K562 (cell line): ENCODE measurements around the gene PALLD. TPM values are rescaled to one million over a fixed set of nuclear protein-coding genes. Genes with fewer than 3 reads are reported as not detected.

Experiments
- ATAC-seq: fragments of 200-7000 bp; cut with Tn5 transposase; 3 replicates; pipeline ENCODE4 v1.9.1; 2020; ENCODE audit warnings: moderate library complexity
- BruUV-seq: library from RNA; stranded (reverse); fragments of 400-500 nt; replicated peaks from 2 replicates; lab custom pipeline; 2021; lab: Mats Ljungman, UMichigan
- CTCF ChIA-PET: fragments of 300-600 bp; formaldehyde crosslinking; extraction: SDS; loops from one replicate; lab custom pipeline; 2021; ENCODE audit warnings: low intra/inter-chr PET ratio; lab: Yijun Ruan, JAX
- POLR2A ChIA-PET: fragments of 300-600, 350-650 bp; sonication (Branson Sonifier 250); formaldehyde crosslinking; extraction: SDS; loops from one replicate; lab custom pipeline; 2021; ENCODE audit warnings: antibody characterized with exemption, inconsistent platforms; lab: Yijun Ruan, JAX
- DNase-seq, 4 experiments: peaks; one replicate each; pipeline versions ENCODE4 v3.0.0 to v3.0.0-alpha.2; 2011 to 2018; ENCODE audit warnings: low spot score in 3 of 4, mixed read lengths in 3 of 4; ENCODE audit errors: extremely low read depth in 1 of 4
- FAIRE-seq: peaks from 2 replicates; lab custom pipeline; 2011; peaks lifted over from hg19 to GRCh38; lab: Jason Lieb, UNC
- H2AFZ ChIP-seq: 2 replicates; pipeline ENCODE4 v1.6.0; 2011; ENCODE audit warnings: low read depth, low read length, control low read depth, inconsistent platforms
- H3K27ac ChIP-seq: fragments of 200-600 bp; 3 replicates; pipeline ENCODE4 v1.8.0; 2011; ENCODE audit warnings: low read depth, mild to moderate bottlenecking, control low read depth, inconsistent platforms, low read length, moderate library complexity, mixed read lengths; ENCODE audit errors: extremely low read depth
- H3K27me3 ChIP-seq, 2 experiments: fragments of 300-600 bp in 1 of 2; 2 replicates in 1 of 2; 3 replicates in 1 of 2; pipeline versions ENCODE4 v1.6.0 to v1.8.0; 2011; ENCODE audit warnings: inconsistent platforms in 2 of 2, low read length in 2 of 2, mild to moderate bottlenecking in 1 of 2, mixed read lengths in 1 of 2, moderate library complexity in 1 of 2; ENCODE audit not compliant: control insufficient read depth in 2 of 2, insufficient read depth in 2 of 2
- H3K36me3 ChIP-seq: fragments of 300-600 bp; 3 replicates; pipeline ENCODE4 v1.8.0; 2011; ENCODE audit warnings: mild to moderate bottlenecking, low read length, inconsistent platforms; ENCODE audit not compliant: control insufficient read depth, insufficient read depth
- H3K4me1 ChIP-seq, 2 experiments: fragments of 200-600 bp in 1 of 2; replicated peaks in 1 of 2; 2 replicates in 1 of 2; 3 replicates in 1 of 2; pipeline versions ENCODE4 v1.5.1 to v1.8.0; 2011; ENCODE audit warnings: inconsistent platforms in 2 of 2, low read length in 2 of 2, mild to moderate bottlenecking in 1 of 2, mixed read lengths in 1 of 2, moderate library complexity in 1 of 2; ENCODE audit not compliant: control insufficient read depth in 2 of 2, insufficient read depth in 2 of 2
- H3K4me2 ChIP-seq: 2 replicates; pipeline ENCODE4 v1.6.1; 2011; ENCODE audit warnings: low read length, control low read depth, inconsistent platforms, mixed read lengths; ENCODE audit not compliant: insufficient read depth
- H3K4me3 ChIP-seq: fragments of 200-600 bp; sonication (generic), shearing (Covaris generic); 2 replicates; pipeline ENCODE4 v1.5.1; 2016; ENCODE audit warnings: control low read depth, inconsistent platforms
- H3K79me2 ChIP-seq: fragments of 200-600 bp; 3 replicates; pipeline ENCODE4 v1.8.0; 2011; ENCODE audit warnings: low read length, inconsistent platforms; ENCODE audit not compliant: control insufficient read depth, insufficient read depth
- H3K9ac ChIP-seq, 2 experiments: 2 replicates each; pipeline versions ENCODE4 v1.6.0 to v1.6.1; 2011; ENCODE audit warnings: low read depth in 2 of 2, low read length in 2 of 2, control low read depth in 1 of 2, inconsistent platforms in 1 of 2, mild to moderate bottlenecking in 1 of 2, mixed read lengths in 1 of 2; ENCODE audit not compliant: insufficient read depth in 1 of 2
- H3K9me1 ChIP-seq: one replicate; pipeline ENCODE4 v1.6.0; 2011; ENCODE audit warnings: inconsistent platforms, mild to moderate bottlenecking, low read length, moderate library complexity; ENCODE audit not compliant: control insufficient read depth, insufficient read depth
- H3K9me3 ChIP-seq: replicated peaks from 2 replicates; pipeline ENCODE4 v1.5.1; 2011; ENCODE audit warnings: low read depth, low read length, inconsistent platforms; ENCODE audit not compliant: control insufficient read depth, insufficient read depth
- H4K20me1 ChIP-seq: replicated peaks from 2 replicates; pipeline ENCODE4 v1.6.1; 2011; ENCODE audit warnings: low read length, inconsistent platforms, mixed read lengths; ENCODE audit not compliant: control insufficient read depth, insufficient read depth
- DEAF1 ChIP-seq: fragments of 450-650 bp; formaldehyde crosslinking; IDR thresholded peaks from 2 replicates; pipeline ENCODE4 v1.4.0; 2020; ENCODE audit warnings: mild to moderate bottlenecking, moderate library complexity
- E2F4 ChIP-seq: sonication (generic); formaldehyde crosslinking; IDR thresholded peaks from 2 replicates; pipeline ENCODE4 v1.8.0; 2022; ENCODE audit warnings: mild to moderate bottlenecking, low read depth, missing genetic modification reagents
- ELF2 ChIP-seq: fragments of 250-450 bp; sonication (Bioruptor Pico); IDR thresholded peaks from 2 replicates; pipeline ENCODE4 v1.5.0; 2021; ENCODE audit warnings: mild to moderate bottlenecking
- GATAD2A ChIP-seq: fragments of 450-650 bp; IDR thresholded peaks from 2 replicates; pipeline ENCODE4 v1.6.1; 2017
- NCOA2 ChIP-seq, 2 experiments: fragments of 450-650 bp; IDR thresholded peaks; 2 replicates each; pipeline ENCODE4 v1.6.1; 2018; ENCODE audit warnings: mild to moderate bottlenecking in 2 of 2, moderate library complexity in 1 of 2; ENCODE audit not compliant: partially characterized antibody in 2 of 2
- NFATC3 ChIP-seq: fragments of 450-650 bp; IDR thresholded peaks from 2 replicates; pipeline ENCODE4 v1.6.1; 2017; ENCODE audit warnings: mild to moderate bottlenecking
- POLR3G ChIP-seq: IDR thresholded peaks from 2 replicates; pipeline ENCODE4 v1.6.1; 2011; ENCODE audit not compliant: insufficient read length, insufficient replicate concordance; ENCODE audit errors: extremely low read depth
- RCOR1 ChIP-seq, 2 experiments: IDR thresholded peaks; 2 replicates each; pipeline ENCODE4 v1.6.1; 2012; ENCODE audit warnings: low read depth in 2 of 2, low read length in 2 of 2, borderline replicate concordance in 1 of 2, improper control_type of control experiment in 1 of 2
- RFX1 ChIP-seq: fragments of 450-650 bp; IDR thresholded peaks from 2 replicates; pipeline ENCODE4 v1.6.1; 2016; ENCODE audit warnings: mild to moderate bottlenecking, moderate library complexity
- TRIM28 ChIP-seq: fragments of 450-650 bp; IDR thresholded peaks from 2 replicates; pipeline ENCODE4 v1.6.1; 2017
- XRCC3 ChIP-seq: fragments of 450-650 bp; IDR thresholded peaks from 2 replicates; pipeline ENCODE4 v1.6.1; 2017; ENCODE audit warnings: mild to moderate bottlenecking, moderate library complexity
- YY1 ChIP-seq, 3 experiments: IDR thresholded peaks; 2 replicates each; pipeline ENCODE4 v1.6.1; 2011; ENCODE audit warnings: low read length in 2 of 3, mild to moderate bottlenecking in 2 of 3, moderate library complexity in 2 of 3, borderline replicate concordance in 1 of 3, control low read depth in 1 of 3, low read depth in 1 of 3; ENCODE audit not compliant: insufficient read depth in 3 of 3, insufficient replicate concordance in 2 of 3, control insufficient read depth in 1 of 3, insufficient read length in 1 of 3; ENCODE audit errors: extremely low read depth in 1 of 3
- ZNF239 ChIP-seq: fragments of 250-450 bp; sonication (Bioruptor Pico); IDR thresholded peaks from 2 replicates; pipeline ENCODE4 v1.4.0; 2020; ENCODE audit warnings: mild to moderate bottlenecking
- ZNF324 ChIP-seq: fragments of 250-450 bp; sonication (Bioruptor Pico); IDR thresholded peaks from 2 replicates; pipeline ENCODE4 v1.4.0; 2020; ENCODE audit warnings: mild to moderate bottlenecking
- ZNF695 ChIP-seq: fragments of 450-650 bp; formaldehyde crosslinking; IDR thresholded peaks from 2 replicates; pipeline ENCODE4 v1.4.0; 2020; ENCODE audit warnings: mild to moderate bottlenecking, moderate library complexity
- WGBS: fragments of 100-300 bp; shearing (Covaris generic); methylation state at CpG from one replicate; pipeline ENCODE4 v1.1.6; 2016; ENCODE audit warnings: low coverage, mixed read lengths; ENCODE audit not compliant: insufficient coverage; ENCODE audit errors: missing lambda C conversion rate; 5-methylcytosine and 5-hydroxymethylcytosine counted together
- in situ Hi-C: fragments of 300-500 bp; cut with MboI; formaldehyde crosslinking; loops from 4 replicates; pipeline ENCODE4 v1.15.0; 2018; ENCODE audit warnings: inconsistent platforms, mixed read lengths
- intact Hi-C: fragments of 100-400 bp; cut with micrococcal nuclease; formaldehyde crosslinking; loops from 2 replicates; pipeline ENCODE4 v1.14.2; 2022
- polyA plus RNA-seq, 8 experiments: library from polyadenylated mRNA; depleted of rRNA in 4 of 8; stranded (reverse) in 5 of 8; unstranded in 3 of 8; fragments of >200 nt; fragmentation: Nextera tagmentation in 2 of 8; fragmentation: Illumina TruSeq in 1 of 8; extraction: Ambion mirVana in 2 of 8; extraction: Trizol in 1 of 8; gene quantifications; 2 replicates each; pipeline versions ENCODE4 v1.2.1 to v1.2.3, GENCODE V29; 2011 to 2014; ENCODE audit warnings: inconsistent platforms in 1 of 8, missing spikeins in 1 of 8
- total RNA-seq, 7 experiments: library from RNA; depleted of rRNA in 6 of 7; stranded (reverse); fragments of >200 nt in 6 of 7; fragmentation: Illumina TruSeq in 2 of 7; extraction: Trizol in 2 of 7; gene quantifications; 2 replicates each; pipeline versions ENCODE4 v1.2.1 to v1.2.3, GENCODE V29; 2011 to 2021; ENCODE audit warnings: low replicate concordance in 1 of 7
- TF ChIP-seq, protein P1 (sequence below): IDR thresholded peaks from 3 replicates; pipeline ENCODE4 v1.6.1; 2011; ENCODE audit warnings: borderline replicate concordance, mild to moderate bottlenecking; ENCODE audit not compliant: insufficient read length, insufficient read depth
- TF ChIP-seq, protein P2 (sequence below): fragments of 250-450 bp; sonication (Bioruptor Pico); IDR thresholded peaks from 2 replicates; pipeline ENCODE4 v1.5.0; 2021

PALLD gene
- total and polyA plus RNA-seq, 9 of the 15 experiments (the other 6 are each of a cell fraction or from before 2014, with no cell fraction given), result 0.01 to 0.35 (median 0.06) TPM; not detected in 3

GRCh38 chr4:168803732-168804131, 306.9 kb downstream of the PALLD start:
- H3K4me2 ChIP-seq, result no peak overlapping the region
- no peaks in the 10 kb centered on the region; a peak in 1 of 5 replicates for H3K27me3 ChIP-seq
- H3K9me1 ChIP-seq, result no peaks in the 10 kb centered on the region
- no peak overlapping the region for H3K4me3 ChIP-seq
- ATAC-seq (no peak), DNase-seq (no peak), FAIRE-seq (no peak)
- no peaks in the 10 kb centered on the region for H3K9me3 ChIP-seq
- POLR2A ChIA-PET, result no interaction called here
- intact Hi-C loops, result no loop called here
- no TSS peak for BruUV-seq
- no peak overlapping the region for H2AFZ ChIP-seq
- CTCF ChIA-PET, result no interaction called here
- in situ Hi-C loops, result no loop called here
- no peaks in the 10 kb centered on the region for H3K4me1 ChIP-seq
- 3% methylated on average over 4 of the region's 4 CpGs for WGBS
- no peaks in the 10 kb centered on the region for H4K20me1 ChIP-seq
- no peak for TF ChIP-seq XRCC3
- TF ChIP-seq, protein P1, sequence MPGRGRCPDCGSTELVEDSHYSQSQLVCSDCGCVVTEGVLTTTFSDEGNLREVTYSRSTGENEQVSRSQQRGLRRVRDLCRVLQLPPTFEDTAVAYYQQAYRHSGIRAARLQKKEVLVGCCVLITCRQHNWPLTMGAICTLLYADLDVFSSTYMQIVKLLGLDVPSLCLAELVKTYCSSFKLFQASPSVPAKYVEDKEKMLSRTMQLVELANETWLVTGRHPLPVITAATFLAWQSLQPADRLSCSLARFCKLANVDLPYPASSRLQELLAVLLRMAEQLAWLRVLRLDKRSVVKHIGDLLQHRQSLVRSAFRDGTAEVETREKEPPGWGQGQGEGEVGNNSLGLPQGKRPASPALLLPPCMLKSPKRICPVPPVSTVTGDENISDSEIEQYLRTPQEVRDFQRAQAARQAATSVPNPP, result no peak
- no peak for TF ChIP-seq ZNF239
- no peak for TF ChIP-seq E2F4 (CRISPR knock-in tag)
- TF ChIP-seq ZNF695 (CRISPR knock-in tag), result no peak
- no peak for TF ChIP-seq TRIM28
- no peak for TF ChIP-seq RCOR1 (IDR thresholded peaks at IDR 0.05; ENCODE audit: borderline replicate concordance in 1 of 2, low read depth in 2 of 2, low read length in 2 of 2)
- TF ChIP-seq NCOA2 (IDR thresholded peaks at IDR 0.05; ENCODE audit: partially characterized antibody in 2 of 2), result no peak
- no peak for TF ChIP-seq YY1 (IDR thresholded peaks at IDR 0.05; ENCODE audit: borderline replicate concordance in 1 of 3, control insufficient read depth in 1 of 3, extremely low read depth in 1 of 3, insufficient read depth in 3 of 3, insufficient read length in 1 of 3, insufficient replicate concordance in 2 of 3, low read depth in 1 of 3, low read length in 2 of 3)
- TF ChIP-seq DEAF1 (CRISPR knock-in tag), result no peak
- TF ChIP-seq ELF2 (CRISPR knock-in tag), result no peak
- TF ChIP-seq, protein P2, sequence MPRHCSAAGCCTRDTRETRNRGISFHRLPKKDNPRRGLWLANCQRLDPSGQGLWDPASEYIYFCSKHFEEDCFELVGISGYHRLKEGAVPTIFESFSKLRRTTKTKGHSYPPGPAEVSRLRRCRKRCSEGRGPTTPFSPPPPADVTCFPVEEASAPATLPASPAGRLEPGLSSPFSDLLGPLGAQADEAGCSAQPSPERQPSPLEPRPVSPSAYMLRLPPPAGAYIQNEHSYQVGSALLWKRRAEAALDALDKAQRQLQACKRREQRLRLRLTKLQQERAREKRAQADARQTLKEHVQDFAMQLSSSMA (CRISPR knock-in tag), result no peak
- TF ChIP-seq NFATC3, result no peak
- TF ChIP-seq ZNF324 (CRISPR knock-in tag), result no peak
- no peak for TF ChIP-seq GATAD2A
- TF ChIP-seq POLR3G, result no peak
- no peak for TF ChIP-seq RFX1
- TF ChIP-seq, all 486 proteins: peak for 0
- H3K79me2 ChIP-seq, result no peaks in the 10 kb centered on the region
- no peak overlapping the region for H3K27ac ChIP-seq
- no peaks in the 10 kb centered on the region for H3K36me3 ChIP-seq
- H3K9ac ChIP-seq, result no peak overlapping the region
